ENCODE data around the gene XYLT1.

DNA sequence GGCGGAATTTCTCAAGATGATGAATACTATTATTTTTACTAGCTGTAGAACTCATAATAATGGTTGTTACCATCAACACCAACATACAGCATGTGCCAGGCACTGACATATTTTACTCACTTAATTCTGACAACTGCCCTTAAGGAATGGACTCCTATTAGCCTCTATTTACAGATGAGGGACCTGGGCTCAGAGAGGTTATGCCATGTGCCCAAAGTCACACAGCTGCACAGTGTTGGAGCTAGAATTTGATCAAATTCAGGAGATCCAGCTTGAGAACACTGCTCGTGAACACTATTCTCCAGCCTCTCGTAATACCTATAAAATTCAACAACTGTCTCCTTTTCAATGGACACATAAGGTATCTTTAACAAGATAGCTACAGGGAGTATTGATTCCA, 97.2 kb downstream of the XYLT1 start:
- TF ChIP-seq ZNF70 (CRISPR knock-in tag; IDR thresholded peaks at IDR 0.05) (no peak), TCF4 (CRISPR knock-in tag; IDR thresholded peaks at IDR 0.05; ENCODE audit: borderline replicate concordance) (no peak), GLIS3 (CRISPR knock-in tag; IDR thresholded peaks at IDR 0.05) (no peak), ZNF565 (CRISPR knock-in tag; conservative IDR thresholded peaks at IDR 0.05; ENCODE audit: low read depth) (no peak), ZC3H10 (CRISPR knock-in tag; IDR thresholded peaks at IDR 0.05) (no peak), ISL1 (CRISPR knock-in tag; IDR thresholded peaks at IDR 0.05) (no peak), ARNTL (CRISPR knock-in tag; IDR thresholded peaks at IDR 0.05; ENCODE audit: borderline replicate concordance, low read depth) (no peak), ZFP3 (CRISPR knock-in tag; IDR thresholded peaks at IDR 0.05) (no peak), BACH2 (CRISPR knock-in tag; IDR thresholded peaks at IDR 0.05; ENCODE audit: borderline replicate concordance) (no peak), ZNF8 (CRISPR knock-in tag; IDR thresholded peaks at IDR 0.05) (no peak), SNAI2 (CRISPR knock-in tag; IDR thresholded peaks at IDR 0.05) (no peak), POU6F1 (CRISPR knock-in tag; IDR thresholded peaks at IDR 0.05; ENCODE audit: borderline replicate concordance, low read depth) (no peak)
- TF ChIP-seq, protein P1, sequence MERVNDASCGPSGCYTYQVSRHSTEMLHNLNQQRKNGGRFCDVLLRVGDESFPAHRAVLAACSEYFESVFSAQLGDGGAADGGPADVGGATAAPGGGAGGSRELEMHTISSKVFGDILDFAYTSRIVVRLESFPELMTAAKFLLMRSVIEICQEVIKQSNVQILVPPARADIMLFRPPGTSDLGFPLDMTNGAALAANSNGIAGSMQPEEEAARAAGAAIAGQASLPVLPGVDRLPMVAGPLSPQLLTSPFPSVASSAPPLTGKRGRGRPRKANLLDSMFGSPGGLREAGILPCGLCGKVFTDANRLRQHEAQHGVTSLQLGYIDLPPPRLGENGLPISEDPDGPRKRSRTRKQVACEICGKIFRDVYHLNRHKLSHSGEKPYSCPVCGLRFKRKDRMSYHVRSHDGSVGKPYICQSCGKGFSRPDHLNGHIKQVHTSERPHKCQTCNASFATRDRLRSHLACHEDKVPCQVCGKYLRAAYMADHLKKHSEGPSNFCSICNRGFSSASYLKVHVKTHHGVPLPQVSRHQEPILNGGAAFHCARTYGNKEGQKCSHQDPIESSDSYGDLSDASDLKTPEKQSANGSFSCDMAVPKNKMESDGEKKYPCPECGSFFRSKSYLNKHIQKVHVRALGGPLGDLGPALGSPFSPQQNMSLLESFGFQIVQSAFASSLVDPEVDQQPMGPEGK (CRISPR knock-in tag; IDR thresholded peaks at IDR 0.05; ENCODE audit: borderline replicate concordance): no peak
